Muscle layer of duodenum (tissue), 2 donors: ENCODE measurements around the gene NEXMIF.
"Not testable (repeated sequence)": the region's sequence is repeated elsewhere in the genome, so short reads cannot be mapped to it uniquely, and the experiment has no call there.

Experiments
- H3K27ac ChIP-seq: one replicate; pipeline ENCODE4 v1.7.0; 2013; ENCODE audit warnings: mild to moderate bottlenecking, low read length
- H3K27me3 ChIP-seq: one replicate; pipeline ENCODE4 v1.7.0; 2013; ENCODE audit warnings: low read depth, mild to moderate bottlenecking, control low read depth, low read length
- H3K36me3 ChIP-seq, 2 donors: one replicate each; pipeline ENCODE4 v1.7.0; 2013; ENCODE audit warnings: low read length in 2 of 2, control low read depth in 1 of 2, mild to moderate bottlenecking in 1 of 2; ENCODE audit not compliant: insufficient read depth in 2 of 2, control insufficient read depth in 1 of 2
- H3K4me1 ChIP-seq, 2 donors: one replicate each; pipeline ENCODE4 v1.7.0; 2013; ENCODE audit warnings: low read length in 2 of 2, mild to moderate bottlenecking in 2 of 2, control low read depth in 1 of 2, moderate library complexity in 1 of 2; ENCODE audit not compliant: insufficient read depth in 2 of 2, control insufficient read depth in 1 of 2
- H3K4me3 ChIP-seq, 2 donors: one replicate each; pipeline ENCODE4 v1.7.0; 2013; ENCODE audit warnings: low read length in 2 of 2, low read depth in 1 of 2, mild to moderate bottlenecking in 1 of 2
- H3K9me3 ChIP-seq, 2 donors: one replicate each; pipeline ENCODE4 v1.7.0; 2013; ENCODE audit warnings: low read length in 2 of 2, control low read depth in 1 of 2, mild to moderate bottlenecking in 1 of 2; ENCODE audit not compliant: control insufficient read depth in 1 of 2
- donor health status: healthy.

Gene NEXMIF

DNA sequence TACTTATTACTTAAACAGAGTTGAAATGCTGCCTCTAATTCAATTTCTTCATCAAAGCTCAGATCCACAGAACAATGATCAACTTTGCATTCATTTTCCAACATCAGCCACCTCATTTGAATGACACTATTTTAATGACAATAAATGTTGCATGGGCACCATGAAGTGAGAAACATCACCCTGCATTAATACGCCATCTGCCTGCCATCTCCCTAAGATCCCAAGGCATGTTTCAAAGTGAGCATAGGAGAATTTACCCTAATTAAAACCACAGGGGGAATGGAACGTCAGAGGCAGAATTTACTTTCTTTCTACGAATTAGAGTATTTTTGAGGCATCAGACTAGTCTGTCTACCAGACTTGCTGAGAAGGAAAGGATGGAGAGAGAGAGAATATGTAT is 32.7 kb downstream of the NEXMIF start:
- Histone ChIP-seq H3K36me3 (no peaks in the 10 kb centered on the region), H3K27ac (no peak overlapping the region), H3K9me3 (no peaks in the 10 kb centered on the region), H3K4me3 (no peak overlapping the region), H3K27me3 (no peaks in the 10 kb centered on the region), H3K4me1 (no peaks in the 10 kb centered on the region)

DNA sequence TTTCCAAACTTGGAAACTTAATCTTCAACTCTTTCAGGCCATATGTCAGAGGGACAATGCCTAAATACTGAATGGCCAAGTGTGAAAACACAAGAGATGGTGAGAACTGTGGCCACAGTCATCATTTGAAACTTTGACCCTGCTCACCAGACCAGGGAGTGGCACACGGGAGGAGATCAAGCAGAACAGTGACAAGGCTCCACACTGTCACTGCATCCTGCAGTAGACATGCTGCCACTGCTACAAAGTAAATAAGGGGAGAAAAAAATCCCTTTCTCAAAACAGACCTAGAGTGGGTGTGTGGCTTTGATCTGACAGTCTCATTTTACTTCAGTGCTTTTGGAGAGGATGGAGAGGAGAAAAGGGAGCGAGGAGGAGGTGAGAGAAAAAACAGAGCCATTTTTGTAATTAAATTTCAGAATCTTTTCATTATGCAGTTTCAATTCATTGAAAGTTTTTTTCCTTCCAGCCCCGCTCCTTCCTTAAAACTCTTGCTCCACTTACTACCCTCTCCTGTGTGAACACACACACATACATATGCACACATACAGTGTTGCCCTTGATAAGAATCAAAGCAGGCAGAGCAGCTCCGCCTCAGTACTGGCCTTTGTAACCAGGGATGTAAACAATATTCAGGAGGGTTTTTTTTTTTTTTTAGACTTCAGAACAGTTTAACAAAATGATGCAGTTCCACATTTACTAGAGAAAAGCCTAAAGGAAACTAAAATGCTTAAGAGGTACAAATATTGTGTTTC is 34.4 kb downstream of the NEXMIF start:
- Histone ChIP-seq H3K4me3 (no peak overlapping the region), H3K36me3 (no peaks in the 10 kb centered on the region), H3K27ac (no peak overlapping the region), H3K4me1 (no peaks in the 10 kb centered on the region), H3K9me3 (no peaks in the 10 kb centered on the region), H3K27me3 (no peaks in the 10 kb centered on the region)

DNA sequence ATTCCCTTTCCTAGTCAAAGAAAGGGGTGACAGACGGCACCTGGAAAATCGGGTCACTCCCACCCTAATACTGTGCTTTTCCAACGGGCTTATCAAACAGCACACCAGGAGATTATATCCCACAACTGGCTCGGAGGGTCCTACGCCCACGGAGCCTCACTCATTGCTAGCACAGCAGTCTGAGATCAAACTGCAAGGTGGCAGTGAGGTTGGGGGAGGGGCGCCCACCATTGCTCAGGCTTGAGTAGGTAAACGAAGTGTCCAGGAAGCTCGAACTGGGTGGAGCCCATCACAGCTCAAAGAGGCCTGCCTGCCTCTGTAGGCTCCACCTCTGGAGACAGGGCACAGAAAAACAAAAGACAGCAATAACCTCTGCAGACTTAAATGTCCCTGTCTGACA is 42.9 kb downstream of the NEXMIF start:
- H3K27ac ChIP-seq, H3K36me3 ChIP-seq, H3K9me3 ChIP-seq, H3K27me3 ChIP-seq, H3K4me3 ChIP-seq, H3K4me1 ChIP-seq: not testable (repeated sequence)

DNA sequence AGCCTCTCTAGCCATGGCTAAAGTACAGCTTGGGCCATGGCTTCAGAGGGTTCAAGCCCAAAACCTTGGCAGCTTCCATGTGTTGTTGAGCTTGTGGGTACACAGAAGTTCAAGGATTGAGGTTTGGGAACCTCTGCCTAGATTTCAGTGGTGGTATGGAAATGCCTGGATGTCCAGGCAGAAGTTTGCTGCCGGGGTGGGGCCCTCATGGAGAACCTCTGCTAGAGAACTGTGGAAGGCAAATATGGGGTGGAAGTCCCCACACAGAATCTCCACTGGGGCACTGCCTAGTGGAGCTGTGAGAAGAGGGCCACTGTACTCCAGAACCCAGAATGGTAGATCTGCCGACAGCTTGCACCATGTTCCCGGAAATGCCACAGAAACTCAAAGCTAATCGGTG is 59.5 kb downstream of the NEXMIF start:
- Histone ChIP-seq H3K27ac (no peak overlapping the region), H3K9me3 (peaks cover 0 to 4% of the 10 kb centered on the region in 2 donors), H3K36me3 (no peaks in the 10 kb centered on the region), H3K27me3 (no peaks in the 10 kb centered on the region), H3K4me3 (peak overlapping the region in 1 of 2 donors; percentile 11), H3K4me1 (no peaks in the 10 kb centered on the region)

DNA sequence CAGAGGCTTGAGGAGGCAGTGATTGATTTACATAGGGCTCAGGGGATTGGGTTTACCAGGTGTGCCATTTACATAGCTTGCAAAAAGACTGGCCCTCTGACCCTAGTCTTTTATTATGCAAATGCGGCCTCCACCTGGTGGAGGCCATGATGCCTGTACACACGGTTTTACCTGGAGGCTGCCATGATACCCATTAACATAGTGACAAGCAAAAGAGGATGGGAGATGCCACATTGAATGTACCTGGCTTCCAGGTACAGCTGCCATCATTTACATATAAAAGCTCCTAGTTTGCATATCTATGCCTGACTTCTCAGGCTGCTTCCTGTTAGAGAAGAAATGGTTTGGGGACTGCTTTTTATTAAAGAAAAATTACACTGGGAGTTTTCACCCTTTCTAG is 72.0 kb downstream of the NEXMIF start:
- Histone ChIP-seq H3K9me3 (peaks cover 3 to 18% of the 10 kb centered on the region in 2 donors), H3K36me3 (no peaks in the 10 kb centered on the region)

DNA sequence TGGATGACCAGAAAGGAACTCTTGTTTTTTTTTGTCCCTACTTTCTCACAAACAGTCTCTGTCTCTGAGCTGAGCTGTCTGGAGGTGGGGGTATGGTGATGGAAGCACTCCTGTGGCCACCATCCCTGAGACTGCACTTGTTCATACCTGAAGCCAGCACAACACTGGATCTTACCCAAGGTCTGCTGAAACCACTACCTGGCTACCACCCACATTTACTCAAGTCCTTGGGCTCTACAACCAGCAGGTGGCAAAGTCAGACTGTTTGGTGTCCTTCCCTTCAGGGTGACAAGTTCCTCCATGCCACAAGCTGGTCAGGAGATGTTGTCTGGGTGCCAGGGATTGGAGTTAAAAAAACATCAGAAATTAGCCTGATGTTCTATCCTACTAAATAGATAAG is 89.7 kb downstream of the NEXMIF start:
- Histone ChIP-seq H3K27ac (no peak overlapping the region), H3K4me1 (no peaks in the 10 kb centered on the region), H3K36me3 (no peaks in the 10 kb centered on the region), H3K4me3 (no peak overlapping the region), H3K9me3 (no peaks in the 10 kb centered on the region), H3K27me3 (no peaks in the 10 kb centered on the region)

More for the DNA sequence above, 72.0 kb downstream of the NEXMIF start:
- no peak overlapping the region for H3K4me3 ChIP-seq
- H3K27me3 ChIP-seq = no peaks in the 10 kb centered on the region
- no peaks in the 10 kb centered on the region for H3K4me1 ChIP-seq
- H3K27ac ChIP-seq = no peak overlapping the region

DNA sequence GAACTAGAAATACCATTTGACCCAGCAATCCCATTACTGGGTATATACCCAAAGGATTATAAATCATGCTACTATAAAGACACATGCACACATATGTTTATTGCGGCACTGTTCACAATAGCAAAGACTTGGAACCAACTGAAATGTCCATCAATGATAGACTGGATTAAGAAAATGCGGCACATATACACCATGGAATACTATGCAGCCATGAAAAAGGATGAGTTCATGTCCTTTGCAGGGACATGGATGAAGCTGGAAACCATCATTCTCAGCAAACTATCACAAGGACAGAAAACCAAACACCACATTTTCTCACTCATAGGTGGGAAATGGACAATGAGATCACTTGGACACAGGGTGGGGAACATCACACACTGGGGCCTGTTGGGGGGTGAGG is 105.5 kb downstream of the NEXMIF start:
- not testable (repeated sequence) for H3K27ac ChIP-seq, H3K4me3 ChIP-seq, H3K4me1 ChIP-seq, H3K9me3 ChIP-seq, H3K36me3 ChIP-seq, H3K27me3 ChIP-seq

DNA sequence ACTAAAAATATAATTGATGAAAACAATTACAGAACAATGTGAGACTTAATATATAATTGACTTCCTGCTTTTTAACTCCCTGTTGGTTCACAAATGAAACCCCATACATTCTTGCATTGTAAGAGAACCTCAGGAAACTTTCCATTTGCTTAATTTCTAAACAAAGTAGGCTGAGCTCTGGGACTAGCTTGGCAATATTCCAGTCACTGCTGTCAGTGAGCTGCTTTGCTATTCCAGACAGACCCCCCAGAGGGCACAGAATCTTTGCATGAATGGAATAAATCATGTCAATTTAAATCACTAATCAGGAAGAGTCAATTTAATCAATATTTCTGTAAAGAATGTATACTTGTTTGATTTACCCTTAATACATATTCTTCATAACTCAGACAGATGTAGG is 110.6 kb downstream of the NEXMIF start:
- H3K9me3 ChIP-seq = no peaks in the 10 kb centered on the region
- no peaks in the 10 kb centered on the region for H3K4me1 ChIP-seq
- no peaks in the 10 kb centered on the region for H3K27me3 ChIP-seq
- H3K27ac ChIP-seq = no peak overlapping the region
- H3K36me3 ChIP-seq = no peaks in the 10 kb centered on the region
- H3K4me3 ChIP-seq = no peak overlapping the region

DNA sequence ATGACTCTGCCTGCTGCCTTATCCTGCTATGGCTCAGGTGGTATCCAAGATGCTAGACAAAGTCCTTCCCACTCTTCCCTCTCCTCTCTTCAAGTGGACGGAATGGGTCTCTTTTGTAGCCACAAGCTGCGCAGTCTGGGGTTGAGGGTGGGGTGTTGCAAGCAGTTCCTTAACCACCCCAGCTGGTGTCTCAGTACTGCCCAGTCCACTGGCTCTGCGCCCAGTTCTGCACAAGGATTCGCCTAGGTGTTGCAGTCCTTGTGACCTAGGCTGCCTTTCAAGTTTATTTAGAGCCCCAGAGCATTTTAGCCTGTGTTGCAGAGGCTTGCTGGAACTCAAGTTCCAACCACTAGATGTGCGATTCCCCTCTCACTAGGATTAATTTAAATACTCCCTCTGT is 120.7 kb downstream of the NEXMIF start:
- no peaks in the 10 kb centered on the region for H3K4me1 ChIP-seq
- no peaks in the 10 kb centered on the region for H3K9me3 ChIP-seq
- no peak overlapping the region for H3K4me3 ChIP-seq
- H3K27ac ChIP-seq = no peak overlapping the region
- H3K27me3 ChIP-seq = no peaks in the 10 kb centered on the region
- no peaks in the 10 kb centered on the region for H3K36me3 ChIP-seq

- Histone ChIP-seq H3K9me3 (no peaks in the 10 kb centered on the region), H3K36me3 (no peaks in the 10 kb centered on the region)
Measured at GRCh38 chrX:74800062-74800461, 125.2 kb downstream of the NEXMIF start.

GRCh38 chrX:74797338-74797887 is 127.8 kb downstream of the NEXMIF start:
- H3K4me1 ChIP-seq = no peaks in the 10 kb centered on the region
- H3K4me3 ChIP-seq = no peak overlapping the region
- no peaks in the 10 kb centered on the region for H3K36me3 ChIP-seq
- H3K27me3 ChIP-seq = no peaks in the 10 kb centered on the region
- no peaks in the 10 kb centered on the region for H3K9me3 ChIP-seq
- no peak overlapping the region for H3K27ac ChIP-seq

More at GRCh38 chrX:74800062-74800461, 125.2 kb downstream of the NEXMIF start:
- H3K27me3 ChIP-seq = no peaks in the 10 kb centered on the region
- H3K4me3 ChIP-seq = no peak overlapping the region
- H3K27ac ChIP-seq = no peak overlapping the region
- H3K4me1 ChIP-seq = no peaks in the 10 kb centered on the region

- Histone ChIP-seq H3K4me1 (no peaks in the 10 kb centered on the region), H3K27me3 (no peaks in the 10 kb centered on the region), H3K4me3 (no peak overlapping the region), H3K27ac (no peak overlapping the region), H3K36me3 (no peaks in the 10 kb centered on the region), H3K9me3 (no peaks in the 10 kb centered on the region)
Measured at GRCh38 chrX:74788545-74789086, 136.6 kb downstream of the NEXMIF start.
